Heart right ventricle (tissue), 16 donors: Measurements from ENCODE around the gene CARD11. TPM values are rescaled to one million over a fixed set of nuclear protein-coding genes. Genes with fewer than 3 reads are reported as not detected.
A peak's percentile ranks its signal among the peaks of the same experiment; 100 is the strongest.

Source experiments
- ATAC-seq, 8 donors: fragments of 200-7000 bp; cut with Tn5 transposase; one replicate each; pipeline ENCODE4 v1.9.1; 2020; ENCODE audit warnings: mild to moderate bottlenecking in 8 of 8, moderate library complexity in 8 of 8, moderate number of reproducible peaks in 1 of 8
- DNase-seq, 2 donors: peaks; one replicate each; pipeline ENCODE4 v3.0.0-alpha.2; 2020
- H3K27ac ChIP-seq, 10 donors: fragments of 200-600 bp; sonication (generic) in 2 of 10; one replicate each; pipeline versions ENCODE4 v1.5.0 to v1.8.0; 2020 to 2022; ENCODE audit warnings: mild to moderate bottlenecking in 3 of 10
- H3K27me3 ChIP-seq, 7 donors: fragments of 200-600 bp; one replicate each; pipeline ENCODE4 v1.8.0; 2021 to 2022; ENCODE audit warnings: mild to moderate bottlenecking in 2 of 7
- H3K36me3 ChIP-seq, 9 donors: fragments of 200-600 bp; sonication (generic) in 1 of 9; one replicate each; pipeline versions ENCODE4 v1.5.0 to v1.8.0; 2020 to 2022; ENCODE audit warnings: mild to moderate bottlenecking in 2 of 9
- H3K4me1 ChIP-seq, 9 donors: fragments of 200-600 bp; sonication (generic) in 1 of 9; one replicate each; pipeline versions ENCODE4 v1.5.0 to v1.8.0; 2020 to 2022; ENCODE audit warnings: mild to moderate bottlenecking in 4 of 9
- H3K4me3 ChIP-seq, 10 donors: fragments of 200-600 bp; sonication (generic) in 2 of 10; one replicate each; pipeline versions ENCODE4 v1.5.0 to v1.8.0; 2020 to 2022; ENCODE audit warnings: mild to moderate bottlenecking in 7 of 10, moderate library complexity in 2 of 10
- H3K9me3 ChIP-seq, 11 donors: fragments of 200-600 bp in 10 of 11; sonication (generic) in 2 of 11; one replicate each; pipeline versions ENCODE4 v1.5.0 to v1.8.0; 2013 to 2022; ENCODE audit warnings: mild to moderate bottlenecking in 2 of 11, control low read depth in 1 of 11, moderate library complexity in 1 of 11
- WGBS, 2 donors: extraction: QIAGEN DNeasy Blood & Tissue Kit; methylation state at CpG; one replicate each; pipeline ENCODE4 v1.1.7; 2013; ENCODE audit warnings: inconsistent platforms in 1 of 2; 5-methylcytosine and 5-hydroxymethylcytosine counted together
- intact Hi-C, 10 donors: fragments of 100-400 bp; cut with DNase I; formaldehyde crosslinking; loops; one replicate each; pipeline versions ENCODE4 v1.11.1 to v1.14.2; 2022
- polyA plus RNA-seq, 2 donors: library from polyadenylated mRNA; stranded (reverse); fragments of 200-250 nt; gene quantifications; one replicate each; pipeline ENCODE4 v1.2.3, GENCODE V29; 2013
- total RNA-seq, 10 donors: library from RNA; stranded (reverse); fragmentation: NEBNext Ultra II Directional in 3 of 10; extraction: Animal tissue kit (Norgen Biotek cat#: 25700) in 3 of 10; gene quantifications; one replicate each; pipeline versions ENCODE4 v1.2.1 to v1.2.4, GENCODE V29; 2021 to 2023
- TF ChIP-seq, protein P1 (sequence below), 9 donors: fragments of 200-600 bp; sonication (generic) in 2 of 9; IDR thresholded peaks; one replicate each; pipeline versions ENCODE4 v1.5.0 to v1.8.0; 2021 to 2022; ENCODE audit warnings: antibody characterized with exemption in 9 of 9, mild to moderate bottlenecking in 5 of 9, moderate library complexity in 1 of 9
- donor health status: Arrhythmogenic right ventricular cardiomyopathy.
- donor health status: ischemic (EF 13 %, LVEDD 7.1; RV severe dilation, severe dysfunction).
- donor health status: healthy with polysubstance abuse.
- donor health status: DM: no; HTN: yes; CAD: no.
- donor health status: DM: no; HTN: no; CAD: no.
- donor health status: ischemic (EF 25% LVEDD 6.9; RV normal size, moderate dysfunction).
- donor health status: ischemic (EF 25% LVEDD 5.7; RV mildly dilated, moderate dysfunction).
- donor health status: healthy.
- donor health status: DM: yes; HTN: yes; CAD: no.
- donor health status: Ischemic cardiomyopathy.
- donor health status: ischemic (EF 35%, LVEDD 5.7; RV mildly dilated, moderate dysfunction).
- donor health status: nonischemic (EF 11% LVEDD 7.7; RV severe dilation, severe dysfunction).
- donor health status: DM: yes; HTN: yes; CAD: no.
- donor health status: PGD.
- donor health status: ischemic (EF 29% LVEDD 5.4; RV normal size, mild dysfunction).
- donor health status: nonischemic (EF 23%, LVEDD 6.1; RV moderate dilation, normal function).

Gene CARD11
- total and polyA plus RNA-seq, 12 donors = 0.14 to 1.7 (median 0.30) TPM; not detected in 1

DNA sequence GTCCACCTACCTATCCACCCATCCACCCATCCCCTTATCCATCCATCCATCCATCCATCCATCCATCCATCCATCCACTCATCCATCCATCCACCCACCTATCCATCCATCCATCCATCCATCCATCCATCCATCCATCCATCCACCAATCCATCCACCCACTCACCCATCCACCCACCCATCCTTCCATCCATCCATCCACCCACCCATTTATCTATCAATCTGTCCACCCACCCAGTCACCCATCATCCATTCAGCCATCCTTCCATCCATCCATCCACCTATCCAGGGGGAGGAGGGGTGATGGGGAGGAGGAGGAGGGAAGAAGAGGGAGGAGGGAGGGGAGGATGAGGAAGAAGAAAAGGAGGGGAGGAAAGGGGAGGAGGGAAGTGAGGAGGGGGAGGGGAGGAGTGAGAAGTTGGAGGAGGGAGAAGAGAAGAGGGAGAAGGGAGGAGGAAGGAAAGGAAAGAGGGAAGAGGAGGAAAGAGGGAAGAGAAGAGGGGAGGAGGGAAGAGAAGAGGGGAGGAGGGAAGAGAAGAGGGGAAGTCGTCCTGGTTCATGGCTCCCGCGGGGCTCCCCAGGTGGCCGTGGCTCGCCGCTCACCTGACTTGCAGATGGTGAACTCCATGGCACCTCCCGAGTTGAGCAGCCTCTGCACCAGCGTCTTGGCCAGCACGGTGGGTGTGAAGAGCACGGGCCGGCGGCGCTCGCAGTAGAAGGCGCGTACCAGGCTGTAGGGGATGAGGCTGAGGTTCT is 130.8 kb downstream of the CARD11 start:
- 85 to 86% methylated on average over 16 of the region's 16 CpGs for WGBS, 2 donors
- Histone ChIP-seq H3K4me3 (no peak overlapping the region), H3K27ac (no peak overlapping the region), H3K36me3 (no peaks in the 10 kb centered on the region), H3K27me3 (peaks cover 0 to 55% (median 12%) of the 10 kb centered on the region in 7 donors), H3K4me1 (no peaks in the 10 kb centered on the region), H3K9me3 (no peaks in the 10 kb centered on the region)
- DNase-seq (no peak), ATAC-seq (peak in 1 of 8 donors; percentile 19)
- TF ChIP-seq, protein P1, sequence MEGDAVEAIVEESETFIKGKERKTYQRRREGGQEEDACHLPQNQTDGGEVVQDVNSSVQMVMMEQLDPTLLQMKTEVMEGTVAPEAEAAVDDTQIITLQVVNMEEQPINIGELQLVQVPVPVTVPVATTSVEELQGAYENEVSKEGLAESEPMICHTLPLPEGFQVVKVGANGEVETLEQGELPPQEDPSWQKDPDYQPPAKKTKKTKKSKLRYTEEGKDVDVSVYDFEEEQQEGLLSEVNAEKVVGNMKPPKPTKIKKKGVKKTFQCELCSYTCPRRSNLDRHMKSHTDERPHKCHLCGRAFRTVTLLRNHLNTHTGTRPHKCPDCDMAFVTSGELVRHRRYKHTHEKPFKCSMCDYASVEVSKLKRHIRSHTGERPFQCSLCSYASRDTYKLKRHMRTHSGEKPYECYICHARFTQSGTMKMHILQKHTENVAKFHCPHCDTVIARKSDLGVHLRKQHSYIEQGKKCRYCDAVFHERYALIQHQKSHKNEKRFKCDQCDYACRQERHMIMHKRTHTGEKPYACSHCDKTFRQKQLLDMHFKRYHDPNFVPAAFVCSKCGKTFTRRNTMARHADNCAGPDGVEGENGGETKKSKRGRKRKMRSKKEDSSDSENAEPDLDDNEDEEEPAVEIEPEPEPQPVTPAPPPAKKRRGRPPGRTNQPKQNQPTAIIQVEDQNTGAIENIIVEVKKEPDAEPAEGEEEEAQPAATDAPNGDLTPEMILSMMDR (IDR thresholded peaks at IDR 0.05) = no peak
- intact Hi-C loops = no loop called here

DNA sequence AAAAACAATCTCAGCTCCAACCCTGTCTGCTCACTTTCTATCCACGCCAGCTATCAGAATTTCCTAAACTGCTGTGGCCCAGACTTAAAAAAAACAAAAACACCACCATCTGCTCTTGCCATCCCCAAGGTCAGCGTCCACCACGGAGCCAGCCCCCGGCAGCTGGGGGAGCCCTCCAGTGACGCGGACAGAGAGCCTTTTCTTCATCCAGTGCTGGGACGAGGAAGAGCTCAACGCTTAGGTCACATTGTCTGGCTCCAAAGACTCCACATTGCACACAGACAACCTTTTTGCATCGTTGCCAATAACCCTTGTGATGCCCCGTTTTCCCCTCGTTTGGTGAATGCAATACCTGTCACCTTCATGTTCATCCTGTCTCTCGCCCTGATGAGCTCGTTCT is 132.2 kb downstream of the CARD11 start:
- 42 to 43% methylated on average over 13 of the region's 13 CpGs for WGBS, 2 donors

DNA sequence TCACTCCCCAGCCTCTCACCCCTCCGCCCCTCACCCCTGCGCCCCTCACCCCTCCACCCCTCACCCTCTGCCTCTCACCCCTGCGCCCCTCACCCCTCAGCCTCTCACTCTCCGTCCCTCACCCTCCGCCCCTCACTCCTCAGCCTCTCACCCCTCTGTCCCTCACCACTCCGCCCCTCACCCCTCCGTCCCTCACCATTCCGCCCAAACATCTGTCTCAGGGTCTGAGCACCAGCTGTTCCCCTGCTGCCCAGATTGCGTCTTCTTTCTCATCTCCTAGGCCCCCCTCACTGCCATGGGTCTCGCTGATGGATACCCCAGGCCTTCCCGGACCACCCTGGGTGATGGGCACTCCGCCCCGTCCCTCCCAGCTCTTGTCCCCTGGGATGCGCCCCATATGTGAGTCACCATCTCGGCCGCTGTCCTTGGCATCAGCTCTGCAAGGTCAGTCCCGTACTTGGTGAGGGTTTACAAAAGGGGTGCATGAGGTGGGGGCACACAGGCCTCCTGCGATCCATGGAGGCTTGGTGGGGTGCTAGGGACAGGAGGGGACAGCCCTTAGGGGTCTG is 134.1 kb downstream of the CARD11 start:
- TF ChIP-seq, protein P1 (IDR thresholded peaks at IDR 0.05) = no peak
- H3K4me1 ChIP-seq = no peaks in the 10 kb centered on the region
- WGBS, 2 donors = 89 to 91% methylated on average over 13 to 18 of the region's 18 CpGs
- H3K27me3 ChIP-seq = peaks cover 0 to 26% (median 0%) of the 10 kb centered on the region in 7 donors
- H3K9me3 ChIP-seq = peaks cover 0 to 5% (median 0%) of the 10 kb centered on the region in 11 donors
- H3K27ac ChIP-seq = no peak overlapping the region
- H3K36me3 ChIP-seq = no peaks in the 10 kb centered on the region
- no peak overlapping the region for H3K4me3 ChIP-seq
- intact Hi-C loops = no loop called here
- ATAC-seq (no peak), DNase-seq (no peak)

More for the DNA sequence above, 132.2 kb downstream of the CARD11 start:
- ATAC-seq (peak in 3 of 8 donors; percentile 24 to 47 (median 27)), DNase-seq (no peak)
- Histone ChIP-seq H3K27me3 (peaks cover 0 to 45% (median 12%) of the 10 kb centered on the region in 7 donors), H3K4me3 (no peak overlapping the region), H3K4me1 (no peaks in the 10 kb centered on the region), H3K27ac (no peak overlapping the region), H3K9me3 (no peaks in the 10 kb centered on the region), H3K36me3 (no peaks in the 10 kb centered on the region)
- intact Hi-C loops = no loop called here
- TF ChIP-seq, protein P1 (IDR thresholded peaks at IDR 0.05) = no peak

DNA sequence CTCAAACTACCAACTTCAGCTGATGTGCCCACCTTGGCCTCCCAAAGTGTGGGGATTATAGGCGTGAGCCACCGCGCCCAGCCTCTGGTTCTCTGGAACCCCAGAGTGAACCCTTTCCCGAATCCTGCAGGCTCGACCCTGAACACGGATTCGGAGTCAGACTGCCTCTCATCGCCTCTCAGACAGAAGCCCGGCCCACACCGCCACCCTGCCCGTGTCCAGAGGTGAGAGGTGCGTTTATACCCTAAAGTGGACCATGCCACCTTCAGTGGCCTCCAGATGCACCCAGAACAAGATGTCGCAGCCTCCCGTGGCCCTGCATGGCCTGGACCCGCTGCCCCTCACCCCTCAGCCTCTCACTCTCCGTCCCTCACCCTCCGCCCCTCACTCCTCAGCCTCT is 134.6 kb downstream of the CARD11 start:
- ATAC-seq = no peak
- no peaks in the 10 kb centered on the region for H3K36me3 ChIP-seq

More for the DNA sequence above, 134.6 kb downstream of the CARD11 start:
- no peak overlapping the region for H3K4me3 ChIP-seq
- DNase-seq = no peak
- H3K4me1 ChIP-seq = no peaks in the 10 kb centered on the region
- intact Hi-C loops = no loop called here
- no peak overlapping the region for H3K27ac ChIP-seq
- 93% methylated on average over 15 to 17 of the region's 17 CpGs for WGBS, 2 donors
- H3K27me3 ChIP-seq = peaks cover 0 to 23% (median 0%) of the 10 kb centered on the region in 7 donors
- TF ChIP-seq, protein P1 (IDR thresholded peaks at IDR 0.05) = no peak
- H3K9me3 ChIP-seq = peaks cover 0 to 5% (median 0%) of the 10 kb centered on the region in 11 donors
